Retinal pigment epithelial cell (primary cell): ENCODE data around the gene ERICH2.
A peak's percentile ranks its signal among the peaks of the same experiment; 100 is the strongest.
"Not testable (repeated sequence)": the region's sequence is repeated elsewhere in the genome, so short reads cannot be mapped to it uniquely, and the experiment has no call there.

Experiments used
- DNase-seq: peaks from one replicate; pipeline ENCODE4 v3.0.0-alpha.2; 2010; ENCODE audit warnings: low read depth
- H3K4me3 ChIP-seq: 2 replicates; pipeline ENCODE4 v1.5.1; 2011; ENCODE audit warnings: mild to moderate bottlenecking, low read length, control low read depth, moderate library complexity
- CTCF ChIP-seq: conservative IDR thresholded peaks from 2 replicates; pipeline ENCODE4 v1.5.1; 2011; ENCODE audit warnings: low read depth, low read length, control low read depth, inconsistent platforms

Gene ERICH2

DNA sequence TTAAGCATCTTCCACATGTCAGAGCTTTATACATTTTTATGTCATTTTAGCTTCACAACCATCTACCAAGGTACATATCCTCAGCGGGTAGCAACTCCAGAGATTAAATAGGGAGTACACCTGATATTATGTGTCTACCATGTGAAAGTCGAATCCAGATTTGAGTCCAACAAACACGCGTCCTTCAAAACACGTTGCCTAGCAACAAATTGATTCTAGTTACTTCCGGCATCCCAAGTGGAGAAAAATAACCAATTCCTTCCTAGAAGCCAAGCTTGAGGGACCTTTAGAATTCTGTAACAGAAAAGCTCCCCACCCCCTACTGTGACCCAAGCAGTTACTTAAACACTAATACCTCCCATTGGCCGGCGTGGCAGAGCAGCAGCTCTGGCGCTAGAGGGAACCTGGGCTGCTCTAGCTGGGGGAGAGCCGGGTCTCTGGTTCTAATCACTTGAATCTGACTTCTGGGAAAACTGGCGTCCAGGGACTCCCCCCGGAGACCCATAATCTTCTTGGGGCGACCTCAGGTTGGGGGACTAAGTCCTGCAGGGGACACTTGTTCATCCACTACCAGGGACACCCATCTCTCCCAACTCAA lies at the start of gene ERICH2:
Gene ERICH2 (plus strand): TSS at position 371 of the 598 bp plus-strand sequence. CDS start 304 bp downstream, outside the sequence.
- DNase-seq, result no peak
- H3K4me3 ChIP-seq, result peak within 1 kb of the TSS; percentile 84
- peak; percentile 33 for TF ChIP-seq CTCF

GRCh38 chr2:170721678-170722077 lies 48.5 kb upstream of the ERICH2 start:
- TF ChIP-seq CTCF, result no peak
- no peak overlapping the region for H3K4me3 ChIP-seq
- DNase-seq, result no peak

DNA sequence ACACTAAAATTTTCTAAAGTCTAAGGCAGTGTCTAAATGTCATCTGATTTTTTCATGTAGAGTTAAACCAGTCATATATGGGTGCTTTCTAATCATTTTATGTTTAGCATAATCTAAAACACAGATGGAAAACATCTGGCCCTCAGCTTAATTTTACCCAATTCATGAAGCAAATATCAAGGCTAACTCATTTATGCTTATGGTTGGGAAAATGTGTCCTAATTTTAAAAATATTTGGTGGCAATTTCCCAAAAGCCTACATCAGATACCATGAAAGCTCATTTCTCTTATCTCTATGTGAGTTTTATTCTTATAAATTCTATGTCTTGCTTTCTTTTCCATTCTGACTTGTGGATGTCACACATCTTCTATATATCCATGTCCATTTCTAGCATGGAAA lies 47.9 kb upstream of the ERICH2 start:
- H3K4me3 ChIP-seq, result no peak overlapping the region
- TF ChIP-seq CTCF, result no peak
- DNase-seq, result no peak

- no peak overlapping the region for H3K4me3 ChIP-seq
- no peak for TF ChIP-seq CTCF
- no peak for DNase-seq
Observed at GRCh38 chr2:170723446-170723958, 46.7 kb upstream of the ERICH2 start.

GRCh38 chr2:170733798-170734600 lies 36.2 kb upstream of the ERICH2 start:
- H3K4me3 ChIP-seq, result no peak overlapping the region
- DNase-seq, result no peak
- no peak for TF ChIP-seq CTCF

GRCh38 chr2:170734601-170735000 lies 35.6 kb upstream of the ERICH2 start:
- not testable (repeated sequence) for DNase-seq, H3K4me3 ChIP-seq

- peak; percentile 16 for TF ChIP-seq CTCF
- H3K4me3 ChIP-seq, result no peak overlapping the region
- DNase-seq, result no peak
Observed at GRCh38 chr2:170736628-170737027, 33.5 kb upstream of the ERICH2 start.
